Gastroesophageal sphincter (tissue), 3 donors: ENCODE results near the gene COLEC11.

Source experiments
- POLR2A ChIP-seq, 2 donors: fragments of 450-650 bp; IDR thresholded peaks; one replicate each; pipeline ENCODE4 v1.6.1; 2017; ENCODE audit warnings: antibody characterized with exemption in 2 of 2, mild to moderate bottlenecking in 2 of 2, moderate library complexity in 1 of 2
- POLR2AphosphoS5 ChIP-seq: sonication (generic); formaldehyde crosslinking; IDR thresholded peaks from one replicate; pipeline ENCODE4 v1.6.1; 2017; ENCODE audit warnings: antibody characterized with exemption
- TF ChIP-seq, protein P1 (sequence below), 4 experiments: fragments of 200-600 bp in 2 of 4; fragments of 450-650 bp in 2 of 4; sonication (generic) in 1 of 4; IDR thresholded peaks; one replicate each; pipeline ENCODE4 v1.5.1; 2017 to 2019; ENCODE audit warnings: antibody characterized with exemption in 4 of 4, mild to moderate bottlenecking in 2 of 4, moderate library complexity in 2 of 4

- TF ChIP-seq POLR2A (IDR thresholded peaks at IDR 0.05) (no peak), POLR2AphosphoS5 (no peak)
- TF ChIP-seq, protein P1, sequence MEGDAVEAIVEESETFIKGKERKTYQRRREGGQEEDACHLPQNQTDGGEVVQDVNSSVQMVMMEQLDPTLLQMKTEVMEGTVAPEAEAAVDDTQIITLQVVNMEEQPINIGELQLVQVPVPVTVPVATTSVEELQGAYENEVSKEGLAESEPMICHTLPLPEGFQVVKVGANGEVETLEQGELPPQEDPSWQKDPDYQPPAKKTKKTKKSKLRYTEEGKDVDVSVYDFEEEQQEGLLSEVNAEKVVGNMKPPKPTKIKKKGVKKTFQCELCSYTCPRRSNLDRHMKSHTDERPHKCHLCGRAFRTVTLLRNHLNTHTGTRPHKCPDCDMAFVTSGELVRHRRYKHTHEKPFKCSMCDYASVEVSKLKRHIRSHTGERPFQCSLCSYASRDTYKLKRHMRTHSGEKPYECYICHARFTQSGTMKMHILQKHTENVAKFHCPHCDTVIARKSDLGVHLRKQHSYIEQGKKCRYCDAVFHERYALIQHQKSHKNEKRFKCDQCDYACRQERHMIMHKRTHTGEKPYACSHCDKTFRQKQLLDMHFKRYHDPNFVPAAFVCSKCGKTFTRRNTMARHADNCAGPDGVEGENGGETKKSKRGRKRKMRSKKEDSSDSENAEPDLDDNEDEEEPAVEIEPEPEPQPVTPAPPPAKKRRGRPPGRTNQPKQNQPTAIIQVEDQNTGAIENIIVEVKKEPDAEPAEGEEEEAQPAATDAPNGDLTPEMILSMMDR (IDR thresholded peaks at IDR 0.05): no peak
Measured at GRCh38 chr2:3563521-3563976, 31.4 kb upstream of the COLEC11 start.
